GM19467 (cell line): ENCODE measurements around the gene C12orf60.

Experiments used
- ATAC-seq: cut with Tn5 transposase; IDR thresholded peaks from one replicate; pipeline ENCODE4 v1.9.1; 2021; ENCODE audit warnings: mild to moderate bottlenecking, moderate library complexity; ENCODE audit not compliant: unreplicated experiment

The C12orf60 gene

GRCh38 chr12:14833952-14834351 lies 30.5 kb downstream of the C12orf60 start:
- ATAC-seq, result no peak

GRCh38 chr12:14834509-14834908 lies 31.0 kb downstream of the C12orf60 start:
- no peak for ATAC-seq

GRCh38 chr12:14836336-14837210 lies 33.1 kb downstream of the C12orf60 start:
- no peak for ATAC-seq

GRCh38 chr12:14839262-14839661 lies 35.8 kb downstream of the C12orf60 start:
- no peak for ATAC-seq

- no peak for ATAC-seq
Measured at GRCh38 chr12:14840616-14841015, 37.1 kb downstream of the C12orf60 start.

- no peak for ATAC-seq
Measured at GRCh38 chr12:14841761-14842160, 38.3 kb downstream of the C12orf60 start.

GRCh38 chr12:14842315-14842714 lies 38.8 kb downstream of the C12orf60 start:
- ATAC-seq, result no peak

GRCh38 chr12:14843425-14843887 lies 40.0 kb downstream of the C12orf60 start, which contains the start of gene ART4:
ART4 (minus strand) TSS chr12:14843526; CDS start chr12:14843113, 413 bp downstream.
- no peak for ATAC-seq

GRCh38 chr12:14844401-14844800 lies 40.9 kb downstream of the C12orf60 start:
- ATAC-seq, result no peak

- ATAC-seq, result no peak
Measured at GRCh38 chr12:14845350-14845750, 41.9 kb downstream of the C12orf60 start.

- ATAC-seq, result no peak
Measured at GRCh38 chr12:14846042-14846587, 42.6 kb downstream of the C12orf60 start.

GRCh38 chr12:14846876-14847580 lies 43.6 kb downstream of the C12orf60 start:
- ATAC-seq, result no peak

GRCh38 chr12:14849661-14850060 lies 46.2 kb downstream of the C12orf60 start:
- ATAC-seq, result no peak

- ATAC-seq, result peak; percentile 66
Measured at GRCh38 chr12:14850929-14851663, 47.6 kb downstream of the C12orf60 start.

- ATAC-seq, result no peak
Measured at GRCh38 chr12:14852880-14853279, 49.4 kb downstream of the C12orf60 start.

- no peak for ATAC-seq
Measured at GRCh38 chr12:14853961-14854360, 50.5 kb downstream of the C12orf60 start.

- no peak for ATAC-seq
Measured at GRCh38 chr12:14854586-14855183, 51.2 kb downstream of the C12orf60 start.

- no peak for ATAC-seq
Measured at GRCh38 chr12:14858513-14858912, 55.0 kb downstream of the C12orf60 start.

- no peak for ATAC-seq
Measured at GRCh38 chr12:14860490-14860889, 57.0 kb downstream of the C12orf60 start.

- ATAC-seq, result no peak
Measured at GRCh38 chr12:14868916-14869506, 65.5 kb downstream of the C12orf60 start.
